Esophagus muscularis mucosa (tissue), 4 donors: ENCODE results near the gene IMP4.

Source experiments
- EP300 ChIP-seq: sonication (generic); formaldehyde crosslinking; IDR thresholded peaks from one replicate; pipeline ENCODE4 v1.6.1; 2017; ENCODE audit warnings: antibody characterized with exemption
- POLR2A ChIP-seq: fragments of 450-650 bp; IDR thresholded peaks from one replicate; pipeline ENCODE4 v1.6.1; 2017; ENCODE audit warnings: antibody characterized with exemption, moderate library complexity, mild to moderate bottlenecking, low read depth
- POLR2AphosphoS5 ChIP-seq, 2 donors: sonication (generic); formaldehyde crosslinking; IDR thresholded peaks; one replicate each; pipeline ENCODE4 v1.6.1; 2017; ENCODE audit warnings: antibody characterized with exemption in 2 of 2
- TF ChIP-seq, protein P1 (sequence below), 3 experiments: fragments of 200-600 bp in 2 of 3; fragments of 450-650 bp in 1 of 3; sonication (generic) in 2 of 3; IDR thresholded peaks; one replicate each; pipeline ENCODE4 v1.5.1; 2017 to 2019; ENCODE audit warnings: antibody characterized with exemption in 3 of 3, mild to moderate bottlenecking in 2 of 3, moderate library complexity in 1 of 3

DNA sequence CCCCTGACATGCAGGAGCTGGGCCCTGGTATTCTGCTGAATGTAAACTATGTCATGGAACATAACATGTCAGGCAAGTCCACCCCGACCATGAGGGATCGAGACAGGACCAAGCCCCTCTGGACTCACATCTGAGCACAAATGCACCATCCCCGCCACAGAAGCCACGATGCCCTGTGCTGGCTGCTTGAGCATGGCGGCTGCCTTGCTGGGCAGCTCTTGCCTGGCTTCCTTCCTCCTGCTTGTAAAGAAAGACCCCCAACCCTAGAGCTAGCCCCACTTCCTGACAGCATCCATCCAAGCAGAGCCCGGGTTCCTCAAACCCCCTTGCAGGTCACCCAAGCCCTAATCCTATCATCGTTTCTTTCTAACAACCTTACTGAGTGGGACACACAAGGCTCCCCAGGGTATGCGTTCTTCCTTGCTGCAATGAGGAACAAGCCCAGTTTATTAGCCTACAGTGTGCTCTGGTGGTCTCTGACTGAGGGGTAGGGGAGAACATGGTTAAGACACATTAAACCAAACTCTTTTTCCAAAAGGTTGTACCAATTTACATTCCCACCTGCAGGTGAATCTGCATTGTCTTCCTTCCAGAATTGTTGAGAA lies 39.7 kb downstream of the IMP4 start:
- TF ChIP-seq POLR2A (no peak), EP300 (no peak), POLR2AphosphoS5 (IDR thresholded peaks at IDR 0.05) (no peak)
- TF ChIP-seq, protein P1, sequence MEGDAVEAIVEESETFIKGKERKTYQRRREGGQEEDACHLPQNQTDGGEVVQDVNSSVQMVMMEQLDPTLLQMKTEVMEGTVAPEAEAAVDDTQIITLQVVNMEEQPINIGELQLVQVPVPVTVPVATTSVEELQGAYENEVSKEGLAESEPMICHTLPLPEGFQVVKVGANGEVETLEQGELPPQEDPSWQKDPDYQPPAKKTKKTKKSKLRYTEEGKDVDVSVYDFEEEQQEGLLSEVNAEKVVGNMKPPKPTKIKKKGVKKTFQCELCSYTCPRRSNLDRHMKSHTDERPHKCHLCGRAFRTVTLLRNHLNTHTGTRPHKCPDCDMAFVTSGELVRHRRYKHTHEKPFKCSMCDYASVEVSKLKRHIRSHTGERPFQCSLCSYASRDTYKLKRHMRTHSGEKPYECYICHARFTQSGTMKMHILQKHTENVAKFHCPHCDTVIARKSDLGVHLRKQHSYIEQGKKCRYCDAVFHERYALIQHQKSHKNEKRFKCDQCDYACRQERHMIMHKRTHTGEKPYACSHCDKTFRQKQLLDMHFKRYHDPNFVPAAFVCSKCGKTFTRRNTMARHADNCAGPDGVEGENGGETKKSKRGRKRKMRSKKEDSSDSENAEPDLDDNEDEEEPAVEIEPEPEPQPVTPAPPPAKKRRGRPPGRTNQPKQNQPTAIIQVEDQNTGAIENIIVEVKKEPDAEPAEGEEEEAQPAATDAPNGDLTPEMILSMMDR (IDR thresholded peaks at IDR 0.05), result no peak
